Neural progenitor cell (in vitro differentiated cells): ENCODE results near the gene NELL2. TPM values are rescaled to one million over a fixed set of nuclear protein-coding genes. Genes with fewer than 3 reads are reported as not detected.
A peak's percentile ranks its signal among the peaks of the same experiment; 100 is the strongest.

ENCODE experiments used
- DNase-seq: peaks from one replicate; pipeline ENCODE4 v3.0.0-alpha.2; 2016; ENCODE audit warnings: low spot score
- H2AFZ ChIP-seq: fragments of 200-600 bp; sonication (generic); replicated peaks from 2 replicates; pipeline ENCODE4 v1.6.1; 2016; ENCODE audit warnings: antibody characterized with exemption
- H3F3A ChIP-seq: fragments of 200-600 bp; sonication (generic); 2 replicates; pipeline ENCODE4 v1.6.1; 2016; ENCODE audit warnings: antibody characterized with exemption, low read depth
- H3K27ac ChIP-seq: fragments of 200-600 bp; sonication (generic); 2 replicates; pipeline ENCODE4 v1.5.1; 2016; ENCODE audit warnings: mild to moderate bottlenecking
- H3K27me3 ChIP-seq: fragments of 200-600 bp; sonication (generic); 2 replicates; pipeline ENCODE4 v1.6.1; 2016; ENCODE audit warnings: mild to moderate bottlenecking, moderate library complexity
- H3K36me3 ChIP-seq: fragments of 200-600 bp; sonication (generic); 2 replicates; pipeline ENCODE4 v1.5.1; 2016
- H3K4me1 ChIP-seq: fragments of 200-600 bp; sonication (generic); 2 replicates; pipeline ENCODE4 v1.6.1; 2016; ENCODE audit warnings: mixed run types
- H3K4me2 ChIP-seq: fragments of 200-600 bp; sonication (generic); 2 replicates; pipeline ENCODE4 v1.6.1; 2016
- H3K4me3 ChIP-seq: fragments of 200-600 bp; sonication (generic); 2 replicates; pipeline ENCODE4 v1.5.1; 2016
- H3K79me2 ChIP-seq: fragments of 200-600 bp; sonication (generic); 2 replicates; pipeline ENCODE4 v1.6.1; 2016; ENCODE audit warnings: low read depth
- H3K9ac ChIP-seq: fragments of 200-600 bp; sonication (generic); 2 replicates; pipeline ENCODE4 v1.6.1; 2016
- H3K9me3 ChIP-seq: fragments of 200-600 bp; sonication (generic); 2 replicates; pipeline ENCODE4 v1.5.1; 2016; ENCODE audit warnings: low read depth
- H4K20me1 ChIP-seq: fragments of 200-600 bp; sonication (generic); 2 replicates; pipeline ENCODE4 v1.6.1; 2016; ENCODE audit warnings: low read depth
- H3K27ac Mint-ChIP-seq: 3 replicates; pipeline ENCODE4 v1.8.0; 2021; ENCODE audit warnings: mixed read lengths
- H3K27me3 Mint-ChIP-seq: 2 replicates; pipeline ENCODE4 v1.8.0; 2022; ENCODE audit warnings: low read depth, mild to moderate bottlenecking, inconsistent platforms, moderate library complexity, mixed read lengths; ENCODE audit not compliant: insufficient read depth
- H3K36me3 Mint-ChIP-seq: 3 replicates; pipeline ENCODE4 v1.8.0; 2021; ENCODE audit warnings: mixed read lengths
- H3K4me1 Mint-ChIP-seq: 3 replicates; pipeline ENCODE4 v1.8.0; 2021; ENCODE audit warnings: mixed read lengths
- H3K4me3 Mint-ChIP-seq: 3 replicates; pipeline ENCODE4 v1.8.0; 2021; ENCODE audit warnings: mild to moderate bottlenecking, moderate library complexity, mixed read lengths
- H3K9me3 Mint-ChIP-seq: 3 replicates; pipeline ENCODE4 v1.8.0; 2020; ENCODE audit warnings: mixed read lengths
- EZH2 ChIP-seq: fragments of 200-600 bp; sonication (generic); IDR thresholded peaks from 2 replicates; pipeline ENCODE4 v1.6.1; 2017; ENCODE audit warnings: antibody characterized with exemption, mild to moderate bottlenecking, moderate library complexity
- EZH2phosphoT487 ChIP-seq: fragments of 200-600 bp; sonication (generic); IDR thresholded peaks from 2 replicates; pipeline ENCODE4 v1.6.1; 2017; ENCODE audit warnings: antibody characterized with exemption
- total RNA-seq: library from RNA; depleted of rRNA; stranded (reverse); fragments of >200 nt; gene quantifications from 2 replicates; pipeline ENCODE4 v1.2.3, GENCODE V29; 2015; ENCODE audit warnings: low replicate concordance
- TF ChIP-seq, protein P1 (sequence below): fragments of 200-600 bp; sonication (generic); IDR thresholded peaks from 2 replicates; pipeline ENCODE4 v1.5.1; 2017; ENCODE audit warnings: antibody characterized with exemption, mild to moderate bottlenecking

The NELL2 gene
- total RNA-seq, 1 donor from 2014 or later = 398 TPM

- H3K4me3 ChIP-seq = no peak overlapping the region
- H3K79me2 ChIP-seq = no peaks in the 10 kb centered on the region
- H2AFZ ChIP-seq = no peak overlapping the region
- DNase-seq = no peak
- H3F3A ChIP-seq = no peaks in the 10 kb centered on the region
- no peak overlapping the region for H3K27ac ChIP-seq
- H3K9me3 ChIP-seq = no peaks in the 10 kb centered on the region
- no peaks in the 10 kb centered on the region for H4K20me1 ChIP-seq
- TF ChIP-seq EZH2phosphoT487 (no peak), EZH2 (no peak)
- TF ChIP-seq, protein P1, sequence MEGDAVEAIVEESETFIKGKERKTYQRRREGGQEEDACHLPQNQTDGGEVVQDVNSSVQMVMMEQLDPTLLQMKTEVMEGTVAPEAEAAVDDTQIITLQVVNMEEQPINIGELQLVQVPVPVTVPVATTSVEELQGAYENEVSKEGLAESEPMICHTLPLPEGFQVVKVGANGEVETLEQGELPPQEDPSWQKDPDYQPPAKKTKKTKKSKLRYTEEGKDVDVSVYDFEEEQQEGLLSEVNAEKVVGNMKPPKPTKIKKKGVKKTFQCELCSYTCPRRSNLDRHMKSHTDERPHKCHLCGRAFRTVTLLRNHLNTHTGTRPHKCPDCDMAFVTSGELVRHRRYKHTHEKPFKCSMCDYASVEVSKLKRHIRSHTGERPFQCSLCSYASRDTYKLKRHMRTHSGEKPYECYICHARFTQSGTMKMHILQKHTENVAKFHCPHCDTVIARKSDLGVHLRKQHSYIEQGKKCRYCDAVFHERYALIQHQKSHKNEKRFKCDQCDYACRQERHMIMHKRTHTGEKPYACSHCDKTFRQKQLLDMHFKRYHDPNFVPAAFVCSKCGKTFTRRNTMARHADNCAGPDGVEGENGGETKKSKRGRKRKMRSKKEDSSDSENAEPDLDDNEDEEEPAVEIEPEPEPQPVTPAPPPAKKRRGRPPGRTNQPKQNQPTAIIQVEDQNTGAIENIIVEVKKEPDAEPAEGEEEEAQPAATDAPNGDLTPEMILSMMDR = no peak
- peaks cover 16% of the 10 kb centered on the region for H3K9me3 Mint-ChIP-seq
- H3K4me1 ChIP-seq = peaks cover 6% of the 10 kb centered on the region
- peaks cover 29% of the 10 kb centered on the region for H3K4me1 Mint-ChIP-seq
- no peaks in the 10 kb centered on the region for H3K36me3 ChIP-seq
- H3K27me3 Mint-ChIP-seq = peaks cover 5% of the 10 kb centered on the region
- no peak overlapping the region for H3K4me2 ChIP-seq
- no peaks in the 10 kb centered on the region for H3K27me3 ChIP-seq
- peak overlapping the region; percentile 24 for H3K27ac Mint-ChIP-seq
- H3K36me3 Mint-ChIP-seq = peaks cover 32% of the 10 kb centered on the region
- H3K4me3 Mint-ChIP-seq = no peak overlapping the region
- no peak overlapping the region for H3K9ac ChIP-seq
Observed at GRCh38 chr12:44555454-44555853, 320.7 kb downstream of the NELL2 start.

GRCh38 chr12:44551631-44552030 lies 324.5 kb downstream of the NELL2 start:
- Histone ChIP-seq H3K4me2 (no peak overlapping the region), H3K27me3 (no peaks in the 10 kb centered on the region), H3K36me3 (no peaks in the 10 kb centered on the region), H3K9ac (no peak overlapping the region), H2AFZ (no peak overlapping the region), H4K20me1 (no peaks in the 10 kb centered on the region), H3F3A (no peaks in the 10 kb centered on the region), H3K4me3 (no peak overlapping the region), H3K27ac (no peak overlapping the region), H3K9me3 (no peaks in the 10 kb centered on the region), H3K4me1 (peaks cover 6% of the 10 kb centered on the region), H3K79me2 (no peaks in the 10 kb centered on the region)
- no peak for DNase-seq
- H3K4me3 Mint-ChIP-seq = no peak overlapping the region
- H3K9me3 Mint-ChIP-seq = peaks cover 1% of the 10 kb centered on the region
- H3K27me3 Mint-ChIP-seq = peaks cover 2% of the 10 kb centered on the region
- H3K36me3 Mint-ChIP-seq = peaks cover 14% of the 10 kb centered on the region
- no peak overlapping the region for H3K27ac Mint-ChIP-seq
- TF ChIP-seq EZH2phosphoT487 (no peak), EZH2 (no peak)
- TF ChIP-seq, protein P1 = no peak
- peaks cover 26% of the 10 kb centered on the region for H3K4me1 Mint-ChIP-seq

DNA sequence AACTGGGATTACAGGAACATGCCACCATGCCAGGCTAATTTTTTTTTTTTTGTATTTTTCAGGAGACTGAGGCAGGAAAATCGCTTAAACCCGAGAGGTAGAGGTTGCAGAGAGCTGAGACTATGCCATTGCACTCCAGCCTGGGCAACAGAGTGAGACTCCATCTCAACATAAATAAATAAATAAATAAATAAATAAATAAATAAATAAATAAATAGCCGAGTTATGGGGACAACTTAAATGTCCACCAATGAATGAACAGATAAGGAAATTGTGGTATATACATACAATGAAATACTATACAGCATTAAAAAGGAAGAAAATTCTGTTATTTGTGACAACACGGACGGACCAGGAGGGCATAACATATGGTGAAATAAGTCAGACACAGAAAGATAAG lies 325.7 kb downstream of the NELL2 start:
- no peaks in the 10 kb centered on the region for H3K27me3 ChIP-seq
- no peak overlapping the region for H3K4me2 ChIP-seq
- no peak overlapping the region for H3K27ac ChIP-seq
- no peak overlapping the region for H3K4me3 ChIP-seq
- DNase-seq = no peak
- H3K9me3 ChIP-seq = no peaks in the 10 kb centered on the region
- H3K36me3 ChIP-seq = no peaks in the 10 kb centered on the region
- Mint-ChIP-seq H3K27ac (no peak overlapping the region), H3K9me3 (no peaks in the 10 kb centered on the region), H3K4me1 (peaks cover 14% of the 10 kb centered on the region), H3K36me3 (peaks cover 14% of the 10 kb centered on the region), H3K4me3 (no peak overlapping the region), H3K27me3 (peaks cover 2% of the 10 kb centered on the region)
- no peaks in the 10 kb centered on the region for H3F3A ChIP-seq
- no peak overlapping the region for H3K9ac ChIP-seq
- TF ChIP-seq EZH2 (no peak), EZH2phosphoT487 (no peak)
- TF ChIP-seq, protein P1 = no peak
- no peaks in the 10 kb centered on the region for H4K20me1 ChIP-seq
- H2AFZ ChIP-seq = no peak overlapping the region
- peaks cover 2% of the 10 kb centered on the region for H3K4me1 ChIP-seq
- H3K79me2 ChIP-seq = no peaks in the 10 kb centered on the region
